Small intestine (tissue), 7 donors: Measurements from ENCODE around the gene YAP1. TPM values are rescaled to one million over a fixed set of nuclear protein-coding genes. Genes with fewer than 3 reads are reported as not detected.

Source experiments
- DNase-seq, 2 donors: peaks; one replicate each; pipeline versions ENCODE4 v3.0.0 to v3.0.0-alpha.2; 2013
- FAIRE-seq: peaks from 2 replicates; lab custom pipeline; 2012; peaks lifted over from hg19 to GRCh38; lab: Jason Lieb, UNC
- H3K27ac ChIP-seq, 3 donors: one replicate each; pipeline ENCODE4 v1.5.1; 2013; ENCODE audit warnings: low read length in 2 of 3, mild to moderate bottlenecking in 2 of 3, control low read depth in 1 of 3, inconsistent platforms in 1 of 3, low read depth in 1 of 3, moderate library complexity in 1 of 3
- H3K27me3 ChIP-seq, 3 donors: one replicate each; pipeline ENCODE4 v1.6.1; 2013; ENCODE audit warnings: low read length in 3 of 3, inconsistent platforms in 1 of 3; ENCODE audit not compliant: control insufficient read depth in 3 of 3, insufficient read depth in 3 of 3
- H3K36me3 ChIP-seq, 3 donors: one replicate each; pipeline ENCODE4 v1.6.1; 2013; ENCODE audit warnings: low read length in 3 of 3, inconsistent platforms in 1 of 3, low read depth in 1 of 3, mild to moderate bottlenecking in 1 of 3, moderate library complexity in 1 of 3; ENCODE audit not compliant: control insufficient read depth in 3 of 3, insufficient read depth in 2 of 3
- H3K4me1 ChIP-seq, 3 donors: one replicate each; pipeline ENCODE4 v1.6.1; 2013; ENCODE audit warnings: low read length in 2 of 3, inconsistent platforms in 1 of 3, low read depth in 1 of 3, mild to moderate bottlenecking in 1 of 3, moderate library complexity in 1 of 3; ENCODE audit not compliant: control insufficient read depth in 3 of 3, insufficient read depth in 2 of 3
- H3K4me3 ChIP-seq, 3 donors: one replicate each; pipeline ENCODE4 v1.5.1; 2013; ENCODE audit warnings: low read length in 3 of 3, control low read depth in 1 of 3, inconsistent platforms in 1 of 3, low read depth in 1 of 3, mild to moderate bottlenecking in 1 of 3, moderate library complexity in 1 of 3
- H3K9me3 ChIP-seq, 2 donors: one replicate each; pipeline ENCODE4 v1.6.1; 2013; ENCODE audit warnings: low read depth in 1 of 2, low read length in 1 of 2; ENCODE audit not compliant: control insufficient read depth in 2 of 2, insufficient read depth in 1 of 2
- WGBS, 3 donors: extraction: QIAGEN DNeasy Blood & Tissue Kit; methylation state at CpG; one replicate each; pipeline ENCODE4 v1.1.7; 2013; 5-methylcytosine and 5-hydroxymethylcytosine counted together
- polyA plus RNA-seq, 4 donors: library from polyadenylated mRNA; stranded (reverse) in 3 of 4; unstranded in 1 of 4; fragments of 200-250 nt in 3 of 4; fragments of 120-200 nt in 1 of 4; gene quantifications; one replicate each; pipeline versions ENCODE4 v1.2.1 to v1.2.3, GENCODE V29; 2013
- donor health status: healthy with polysubstance abuse.
- donor health status: control.
- donor health status: control.
- donor health status: Bipolar disorder and iron deficiency.
- donor health status: healthy.

YAP1 gene
- polyA plus RNA-seq, 4 donors, result 14.1 to 79.4 (median 19.8) TPM

DNA sequence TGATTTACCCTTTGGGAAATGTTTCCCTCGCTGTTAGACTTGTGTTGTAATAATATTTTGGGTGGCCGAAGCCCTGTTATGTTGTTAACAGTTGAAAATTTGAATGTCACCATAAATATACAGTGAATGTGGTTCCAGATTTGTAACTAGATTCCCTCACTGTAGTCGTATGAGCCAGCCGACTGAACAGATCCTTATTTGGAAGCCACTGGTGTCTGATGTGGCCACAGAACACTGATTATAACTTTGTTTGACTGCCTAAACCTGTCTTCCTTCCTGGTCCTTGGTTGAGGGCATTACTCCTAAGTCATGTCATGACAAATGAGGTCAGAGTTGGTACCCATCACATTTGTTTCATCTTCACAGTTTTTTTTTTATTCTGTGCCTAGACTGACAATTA lies 45.4 kb downstream of the YAP1 start:
- Histone ChIP-seq H3K27me3 (no peaks in the 10 kb centered on the region), H3K36me3 (no peaks in the 10 kb centered on the region), H3K27ac (no peak overlapping the region), H3K4me1 (peaks cover 0 to 7% (median 6%) of the 10 kb centered on the region in 3 donors), H3K9me3 (peaks cover 0 to 3% of the 10 kb centered on the region in 2 donors), H3K4me3 (no peak overlapping the region)
- FAIRE-seq, result no peak
- 53 to 84% (median 64%) methylated on average over 4 of the region's 4 CpGs for WGBS, 3 donors
- no peak for DNase-seq

DNA sequence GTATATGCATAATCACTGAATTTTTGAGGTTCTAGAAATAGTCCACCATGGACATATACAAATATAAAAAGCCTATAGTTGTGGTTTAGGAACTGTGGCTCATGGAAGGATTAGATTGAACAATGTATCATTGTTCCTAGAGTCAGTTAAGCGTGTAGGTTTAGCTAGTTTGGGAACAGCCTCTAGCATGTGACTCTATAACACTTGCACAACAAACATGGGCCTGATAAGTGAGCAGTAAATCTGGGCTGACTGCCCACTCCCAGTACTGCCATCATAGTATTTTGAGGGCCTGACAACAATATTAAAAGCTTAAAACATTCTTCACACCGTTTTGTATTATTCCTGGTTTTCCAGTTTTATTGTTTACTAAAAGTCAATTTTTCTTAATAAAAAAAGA lies 47.0 kb downstream of the YAP1 start:
- DNase-seq (peak; percentile 63 to 71), FAIRE-seq (no peak)
- H3K4me1 ChIP-seq, result peaks cover 0 to 7% (median 6%) of the 10 kb centered on the region in 3 donors

DNA sequence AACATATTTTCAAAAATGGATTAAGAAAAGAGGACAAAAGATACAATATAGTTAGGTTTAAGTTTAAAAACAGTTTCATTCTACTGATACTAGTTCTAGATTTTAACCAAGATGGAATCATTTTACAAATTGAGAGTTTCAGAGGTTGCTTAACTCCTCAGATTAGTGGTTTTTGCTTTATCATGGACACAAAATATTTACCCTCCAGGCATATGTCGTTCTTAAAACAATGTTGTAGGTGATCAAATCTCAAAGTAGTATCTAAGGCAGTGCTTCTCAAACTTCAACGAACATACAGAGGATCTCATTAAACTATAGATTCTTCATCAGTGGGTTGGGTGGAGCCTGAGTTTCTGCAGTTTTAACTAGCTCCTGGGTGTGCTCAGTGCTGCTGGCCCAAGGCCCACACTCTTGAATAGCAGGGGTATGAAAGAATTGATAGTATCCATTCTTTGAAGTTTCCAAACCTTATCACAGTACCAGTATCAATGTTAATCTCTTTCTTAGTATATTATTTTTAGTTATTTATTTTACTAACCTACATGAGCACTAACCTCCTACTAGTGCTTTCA lies 48.0 kb downstream of the YAP1 start:
- Histone ChIP-seq H3K36me3 (peaks cover 0 to 4% (median 2%) of the 10 kb centered on the region in 3 donors), H3K27me3 (peaks cover 0 to 3% (median 0%) of the 10 kb centered on the region in 3 donors), H3K9me3 (no peaks in the 10 kb centered on the region), H3K4me3 (no peak overlapping the region), H3K4me1 (peaks cover 0 to 7% (median 6%) of the 10 kb centered on the region in 3 donors), H3K27ac (no peak overlapping the region)
- FAIRE-seq (no peak), DNase-seq (no peak)
- 12 to 46% (median 25%) methylated on average over 2 of the region's 2 CpGs for WGBS, 3 donors

More for the DNA sequence above, 47.0 kb downstream of the YAP1 start:
- H3K36me3 ChIP-seq, result peaks cover 0 to 1% (median 0%) of the 10 kb centered on the region in 3 donors
- H3K9me3 ChIP-seq, result no peaks in the 10 kb centered on the region
- H3K4me3 ChIP-seq, result no peak overlapping the region
- H3K27ac ChIP-seq, result peak overlapping the region in 1 of 3 donors; percentile 3
- peaks cover 0 to under 1% (median 0%) of the 10 kb centered on the region in 3 donors for H3K27me3 ChIP-seq
- 3 to 23% (median 16%) methylated on average over 2 of the region's 2 CpGs for WGBS, 3 donors

DNA sequence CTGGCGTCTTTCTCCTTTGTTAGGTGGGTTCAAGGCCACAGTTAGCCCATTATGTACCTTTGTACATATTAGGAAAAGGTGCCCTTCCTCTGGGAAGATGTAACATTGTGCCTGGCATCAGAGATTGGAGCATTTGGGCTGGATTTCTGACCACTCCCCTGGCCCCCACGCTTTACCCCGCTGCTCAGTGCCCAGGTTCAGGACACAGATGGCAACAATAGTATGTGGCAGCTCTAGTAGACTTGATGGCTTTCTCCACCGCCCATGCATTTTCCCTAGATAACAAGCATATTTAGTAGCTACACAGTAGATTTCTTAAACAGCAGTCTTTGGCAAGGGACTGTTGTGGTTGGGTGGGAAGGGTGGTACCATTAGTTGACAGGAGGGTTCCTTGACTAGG lies 53.1 kb downstream of the YAP1 start:
- no peak for FAIRE-seq
- no peak overlapping the region for H3K27ac ChIP-seq
- H3K27me3 ChIP-seq, result peaks cover 0 to 3% (median 0%) of the 10 kb centered on the region in 3 donors
- H3K36me3 ChIP-seq, result peaks cover 0 to 20% (median 2%) of the 10 kb centered on the region in 3 donors
- no peak overlapping the region for H3K4me3 ChIP-seq
- no peaks in the 10 kb centered on the region for H3K9me3 ChIP-seq
- DNase-seq, result no peak
- 86 to 93% (median 90%) methylated on average over 4 of the region's 4 CpGs for WGBS, 3 donors
- peaks cover 0 to 1% (median 0%) of the 10 kb centered on the region in 3 donors for H3K4me1 ChIP-seq

DNA sequence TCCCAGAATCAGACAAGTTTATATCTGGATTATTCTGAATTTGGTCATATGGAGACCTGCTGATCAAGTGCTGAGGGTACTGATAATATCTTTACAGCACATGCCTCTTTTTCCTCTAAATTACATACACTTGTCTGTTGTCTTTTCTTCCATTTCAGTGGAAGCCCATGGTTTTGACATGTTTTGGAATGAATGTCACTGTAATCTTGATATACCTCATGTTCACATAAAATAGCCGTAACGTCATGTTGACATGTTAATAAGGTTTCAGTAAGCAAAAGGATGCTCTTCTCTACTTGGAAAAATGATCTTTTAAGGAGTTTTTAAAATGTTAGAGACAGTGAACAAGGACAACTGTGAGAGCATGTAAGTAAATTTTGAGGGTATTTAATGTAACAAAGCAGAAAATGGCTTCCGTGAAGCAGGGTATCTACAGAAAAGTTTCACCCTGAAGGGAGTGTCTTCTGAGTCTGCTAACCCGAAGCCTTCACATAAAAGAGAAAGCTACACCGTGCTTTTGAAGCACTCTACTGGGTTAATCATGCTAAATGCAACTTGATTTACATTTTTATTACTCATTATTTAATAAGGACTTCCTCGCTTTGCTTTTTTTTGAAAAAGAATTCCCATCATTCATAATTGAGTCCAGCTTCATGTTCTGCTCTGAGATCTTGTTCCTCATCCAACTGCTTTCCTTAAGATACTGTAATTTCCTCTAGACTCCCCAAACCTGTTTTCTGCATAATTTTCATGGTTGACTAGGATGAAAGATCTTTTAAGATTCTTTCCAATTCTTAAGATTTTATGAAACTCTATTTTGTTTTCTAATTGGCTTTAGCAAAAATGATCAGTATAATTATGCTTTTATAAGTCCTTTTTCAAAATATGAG lies 56.2 kb downstream of the YAP1 start:
- Histone ChIP-seq H3K4me1 (no peaks in the 10 kb centered on the region), H3K4me3 (no peak overlapping the region), H3K27me3 (peaks cover 0 to 3% (median 0%) of the 10 kb centered on the region in 3 donors), H3K36me3 (peaks cover 0 to 20% (median 2%) of the 10 kb centered on the region in 3 donors), H3K9me3 (no peaks in the 10 kb centered on the region), H3K27ac (no peak overlapping the region)
- WGBS, 3 donors, result 82 to 87% (median 87%) methylated on average over 6 of the region's 6 CpGs
- no peak for FAIRE-seq
- no peak for DNase-seq

DNA sequence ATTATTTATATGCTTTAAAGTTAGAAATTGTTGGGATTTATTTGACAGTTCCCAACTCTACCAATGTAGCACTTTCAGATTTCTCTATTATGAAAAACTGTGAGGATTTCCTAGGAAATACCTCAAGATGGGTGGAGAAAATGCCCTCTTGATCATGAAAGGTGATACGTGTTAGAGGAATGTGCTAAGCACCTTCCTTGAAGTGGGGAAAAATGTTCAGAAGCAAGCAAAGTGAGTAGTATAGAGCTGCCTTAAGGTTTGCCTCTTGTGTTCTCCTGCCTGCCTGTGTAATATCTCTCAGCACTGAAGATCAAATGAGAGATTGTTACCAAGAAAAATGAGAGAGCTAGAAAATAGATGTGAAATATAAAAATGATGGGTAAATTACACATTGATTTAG lies 58.2 kb downstream of the YAP1 start:
- Histone ChIP-seq H3K36me3 (peaks cover 0 to 14% (median 0%) of the 10 kb centered on the region in 3 donors), H3K4me1 (peaks cover 0 to 4% (median 0%) of the 10 kb centered on the region in 3 donors), H3K27me3 (no peaks in the 10 kb centered on the region), H3K4me3 (no peak overlapping the region), H3K27ac (no peak overlapping the region), H3K9me3 (no peaks in the 10 kb centered on the region)
- DNase-seq, result no peak
- WGBS, 3 donors, result 55 to 78% (median 66%) methylated on average over 1 of the region's 1 CpG
- no peak for FAIRE-seq

DNA sequence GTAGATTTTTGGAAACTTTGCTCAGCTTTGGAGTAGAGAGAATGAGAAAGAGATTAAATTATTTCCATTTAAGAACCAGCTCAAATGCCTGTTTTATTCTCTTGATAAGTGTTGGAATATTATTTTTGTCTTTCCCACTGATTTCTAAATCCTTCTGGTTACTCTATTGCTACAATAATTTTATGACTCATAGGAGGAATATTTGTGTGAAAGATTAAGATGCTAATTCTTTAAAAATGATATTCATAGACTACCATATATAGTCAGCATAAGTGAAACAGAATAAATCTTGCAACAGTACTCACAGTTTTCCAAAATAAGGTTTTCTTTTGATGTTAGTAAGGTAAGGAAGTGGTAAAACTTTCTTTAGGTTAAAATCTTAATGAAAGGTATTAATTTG lies 60.9 kb downstream of the YAP1 start:
- no peak overlapping the region for H3K27ac ChIP-seq
- no peak for FAIRE-seq
- no peak for DNase-seq

DNA sequence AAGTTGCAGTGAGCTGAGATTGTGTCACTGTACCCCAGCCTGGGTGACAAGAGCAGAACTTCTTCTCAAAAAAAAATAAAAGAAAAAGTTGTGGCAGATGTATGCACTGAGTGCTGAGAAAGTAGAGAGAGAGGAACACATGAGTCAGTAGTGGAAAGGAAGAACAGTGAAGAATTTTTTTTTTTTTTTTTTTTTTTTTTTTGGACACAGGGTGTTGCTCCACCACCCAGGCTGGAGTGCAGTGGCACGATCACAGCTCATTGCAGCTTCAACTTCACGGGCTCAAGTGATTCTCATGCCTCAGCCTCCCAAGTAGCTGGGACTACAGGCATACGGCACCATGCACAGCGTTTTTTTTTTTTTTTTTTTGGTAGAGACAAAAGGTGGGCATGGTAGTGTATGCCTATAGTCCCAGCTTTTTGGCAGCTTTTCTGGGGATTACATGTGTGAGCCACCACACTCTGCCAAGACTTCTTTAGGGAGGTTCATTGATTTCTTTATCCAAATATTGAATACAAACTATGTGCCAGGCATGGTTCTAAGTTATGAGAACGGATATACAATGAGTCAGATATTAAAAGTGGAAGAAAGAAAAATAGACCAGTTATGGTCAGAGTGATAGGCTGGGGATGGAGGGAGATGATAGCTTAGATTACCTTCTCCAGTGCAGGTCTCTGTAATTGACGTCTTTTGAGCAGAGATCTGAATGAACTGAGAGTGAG lies 62.0 kb downstream of the YAP1 start:
- Histone ChIP-seq H3K9me3 (no peaks in the 10 kb centered on the region), H3K27ac (peak overlapping the region in 1 of 3 donors; percentile 44)

More for the DNA sequence above, 60.9 kb downstream of the YAP1 start:
- Histone ChIP-seq H3K36me3 (peaks cover 0 to 7% (median 0%) of the 10 kb centered on the region in 3 donors), H3K27me3 (no peaks in the 10 kb centered on the region), H3K4me3 (no peak overlapping the region), H3K9me3 (no peaks in the 10 kb centered on the region), H3K4me1 (peaks cover 0 to 4% (median 0%) of the 10 kb centered on the region in 3 donors)

More for the DNA sequence above, 62.0 kb downstream of the YAP1 start:
- Histone ChIP-seq H3K27me3 (no peaks in the 10 kb centered on the region), H3K4me3 (no peak overlapping the region), H3K36me3 (peaks cover 0 to 9% (median 0%) of the 10 kb centered on the region in 3 donors), H3K4me1 (peaks cover 0 to 4% (median 0%) of the 10 kb centered on the region in 3 donors)
- FAIRE-seq (no peak), DNase-seq (no peak)
- 67 to 92% (median 87%) methylated on average over 4 to 5 of the region's 6 CpGs for WGBS, 3 donors
